HEK293 (cell line): Measurements from ENCODE around the gene PLOD3.

ENCODE experiments used
- EGR2 ChIP-seq: fragments of 450-650 bp; formaldehyde crosslinking; IDR thresholded peaks from 2 replicates; pipeline ENCODE4 v1.5.1; 2016; ENCODE audit warnings: low read depth, missing biosample characterization, missing genetic modification characterization
- KLF1 ChIP-seq: fragments of 450-650 bp; formaldehyde crosslinking; IDR thresholded peaks from 2 replicates; pipeline ENCODE4 v1.5.1; 2016; ENCODE audit warnings: missing biosample characterization, missing genetic modification characterization
- KLF10 ChIP-seq: fragments of 450-650 bp; IDR thresholded peaks from 2 replicates; pipeline ENCODE4 v1.5.1; 2018; ENCODE audit warnings: missing biosample characterization, mild to moderate bottlenecking, missing genetic modification characterization
- KLF16 ChIP-seq: fragments of 450-650 bp; formaldehyde crosslinking; IDR thresholded peaks from 2 replicates; pipeline ENCODE4 v1.5.1; 2017; ENCODE audit warnings: missing biosample characterization, missing genetic modification characterization
- KLF17 ChIP-seq: fragments of 450-650 bp; formaldehyde crosslinking; IDR thresholded peaks from 2 replicates; pipeline ENCODE4 v1.5.1; 2016; ENCODE audit warnings: missing biosample characterization, missing genetic modification characterization
- KLF9 ChIP-seq: fragments of 450-650 bp; formaldehyde crosslinking; IDR thresholded peaks from 2 replicates; pipeline ENCODE4 v1.5.1; 2016; ENCODE audit warnings: missing biosample characterization, missing genetic modification characterization, low read depth
- RBAK ChIP-seq: fragments of 450-650 bp; formaldehyde crosslinking; IDR thresholded peaks from 2 replicates; pipeline ENCODE4 v1.5.1; 2016; ENCODE audit warnings: missing biosample characterization, missing genetic modification characterization
- SP2 ChIP-seq: fragments of 450-650 bp; formaldehyde crosslinking; IDR thresholded peaks from 2 replicates; pipeline ENCODE4 v1.5.1; 2016; ENCODE audit warnings: missing biosample characterization, missing genetic modification characterization
- SP3 ChIP-seq: fragments of 450-650 bp; formaldehyde crosslinking; IDR thresholded peaks from 2 replicates; pipeline ENCODE4 v1.5.1; 2016; ENCODE audit warnings: missing biosample characterization, missing genetic modification characterization
- WT1 ChIP-seq: fragments of 450-650 bp; formaldehyde crosslinking; IDR thresholded peaks from 2 replicates; pipeline ENCODE4 v1.5.1; 2016; ENCODE audit warnings: missing biosample characterization, missing genetic modification characterization
- ZBTB21 ChIP-seq: fragments of 450-650 bp; formaldehyde crosslinking; IDR thresholded peaks from 2 replicates; pipeline ENCODE4 v1.5.1; 2017; ENCODE audit warnings: missing biosample characterization, missing genetic modification characterization
- ZBTB48 ChIP-seq: fragments of 450-650 bp; formaldehyde crosslinking; IDR thresholded peaks from 2 replicates; pipeline ENCODE4 v1.5.1; 2016; ENCODE audit warnings: missing biosample characterization, missing genetic modification characterization
- ZBTB6 ChIP-seq: fragments of 450-650 bp; formaldehyde crosslinking; IDR thresholded peaks from 2 replicates; pipeline ENCODE4 v1.5.1; 2017; ENCODE audit warnings: missing biosample characterization, missing genetic modification characterization
- ZEB2 ChIP-seq: fragments of 450-650 bp; formaldehyde crosslinking; IDR thresholded peaks from 2 replicates; pipeline ENCODE4 v1.5.1; 2016; ENCODE audit warnings: missing biosample characterization, missing genetic modification characterization
- ZFP3 ChIP-seq: fragments of 450-650 bp; formaldehyde crosslinking; IDR thresholded peaks from 2 replicates; pipeline ENCODE4 v1.5.1; 2016; ENCODE audit warnings: low read depth, missing biosample characterization, missing genetic modification characterization
- ZNF112 ChIP-seq: fragments of 450-650 bp; formaldehyde crosslinking; IDR thresholded peaks from 2 replicates; pipeline ENCODE4 v1.5.0; 2017; ENCODE audit warnings: missing biosample characterization, missing genetic modification characterization
- ZNF24 ChIP-seq: fragments of 450-650 bp; formaldehyde crosslinking; IDR thresholded peaks from 2 replicates; pipeline ENCODE4 v1.5.1; 2016; ENCODE audit warnings: missing biosample characterization, missing genetic modification characterization
- ZNF324 ChIP-seq: fragments of 450-650 bp; formaldehyde crosslinking; IDR thresholded peaks from 2 replicates; pipeline ENCODE4 v1.5.1; 2016; ENCODE audit warnings: missing biosample characterization, missing genetic modification characterization
- ZNF335 ChIP-seq: fragments of 450-650 bp; formaldehyde crosslinking; conservative IDR thresholded peaks from 2 replicates; pipeline ENCODE4 v1.5.1; 2016; ENCODE audit warnings: missing biosample characterization, missing genetic modification characterization
- ZNF366 ChIP-seq: fragments of 450-650 bp; formaldehyde crosslinking; conservative IDR thresholded peaks from 2 replicates; pipeline ENCODE4 v1.5.1; 2016; ENCODE audit warnings: missing biosample characterization, missing genetic modification characterization
- ZNF426 ChIP-seq: fragments of 450-650 bp; formaldehyde crosslinking; IDR thresholded peaks from 2 replicates; pipeline ENCODE4 v1.5.1; 2017; ENCODE audit warnings: missing biosample characterization, missing genetic modification characterization, mild to moderate bottlenecking, inconsistent platforms, moderate library complexity
- ZNF473 ChIP-seq: fragments of 450-650 bp; formaldehyde crosslinking; IDR thresholded peaks from 2 replicates; pipeline ENCODE4 v1.5.1; 2017; ENCODE audit warnings: missing biosample characterization, missing genetic modification characterization
- ZNF549 ChIP-seq: fragments of 450-650 bp; IDR thresholded peaks from 2 replicates; pipeline ENCODE4 v1.5.1; 2018; ENCODE audit warnings: missing biosample characterization, missing genetic modification characterization, mild to moderate bottlenecking, inconsistent platforms, moderate library complexity
- ZNF629 ChIP-seq: fragments of 450-650 bp; formaldehyde crosslinking; IDR thresholded peaks from 2 replicates; pipeline ENCODE4 v1.5.1; 2017; ENCODE audit warnings: missing biosample characterization, missing genetic modification characterization
- ZNF843 ChIP-seq: fragments of 450-650 bp; formaldehyde crosslinking; IDR thresholded peaks from 2 replicates; pipeline ENCODE4 v1.5.1; 2016; ENCODE audit warnings: missing biosample characterization, missing genetic modification characterization
- ZSCAN5A ChIP-seq: fragments of 450-650 bp; formaldehyde crosslinking; IDR thresholded peaks from 2 replicates; pipeline ENCODE4 v1.5.1; 2016; ENCODE audit warnings: missing biosample characterization, missing genetic modification characterization
- TF ChIP-seq, protein P1 (sequence below): fragments of 450-650 bp; formaldehyde crosslinking; IDR thresholded peaks from 2 replicates; pipeline ENCODE4 v1.5.1; 2016; ENCODE audit warnings: missing biosample characterization, missing genetic modification characterization
- TF ChIP-seq, protein P2 (sequence below): fragments of 450-650 bp; formaldehyde crosslinking; IDR thresholded peaks from 2 replicates; pipeline ENCODE4 v1.5.1; 2016; ENCODE audit warnings: missing biosample characterization, missing genetic modification characterization
- TF ChIP-seq, protein P3 (sequence below): fragments of 450-650 bp; formaldehyde crosslinking; IDR thresholded peaks from 2 replicates; pipeline ENCODE4 v1.5.1; 2017; ENCODE audit warnings: missing biosample characterization, mild to moderate bottlenecking, missing genetic modification characterization, moderate library complexity

The PLOD3 gene

DNA sequence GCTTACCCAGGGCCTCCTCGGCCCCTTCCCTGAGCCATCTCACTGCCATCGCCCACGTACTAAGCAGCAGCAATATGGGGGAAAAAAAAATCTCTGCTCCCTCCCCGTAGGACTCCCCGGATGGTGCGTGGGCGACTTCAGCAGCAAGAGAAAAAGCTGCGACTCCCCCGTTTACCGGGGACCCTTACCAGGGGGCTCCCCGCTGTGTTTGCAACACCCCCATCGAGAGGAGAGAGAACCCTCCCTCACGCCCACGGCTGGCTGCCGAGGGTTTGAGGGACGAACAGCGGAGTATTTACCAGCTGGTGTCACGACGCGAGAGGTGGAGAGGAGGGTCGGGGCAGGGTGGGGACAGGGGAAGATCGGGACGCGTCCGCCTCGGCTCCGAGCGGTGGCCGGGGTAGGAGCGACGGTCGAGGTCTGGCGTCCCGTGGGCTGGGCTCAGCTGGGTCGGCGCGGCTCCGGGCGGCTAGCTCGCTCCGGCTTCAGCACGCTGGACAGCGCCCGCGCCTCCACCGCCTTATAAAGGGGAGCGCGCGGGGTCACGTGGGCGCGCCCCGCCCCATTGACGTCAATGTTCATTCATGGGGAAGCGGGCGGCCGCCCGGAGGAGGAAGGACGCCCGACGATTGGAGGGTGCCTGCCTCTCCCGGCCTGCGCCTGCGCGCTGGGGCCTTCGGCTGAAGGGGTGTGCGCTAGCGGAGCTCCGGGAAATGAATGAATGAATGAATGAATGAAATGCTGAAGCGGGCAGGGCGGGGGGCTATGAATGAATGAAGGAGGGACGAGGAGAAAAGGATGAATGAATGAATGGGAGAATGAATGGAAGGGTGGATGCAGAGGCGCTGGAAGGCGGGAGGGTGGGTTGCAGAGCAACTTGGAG is 52.1 kb downstream of the PLOD3 start, which contains the start of gene VGF (continued):
- TF ChIP-seq ZEB2 (tag by site-specific recombination): peak; percentile 52; the same call in 1 of the 2 replicates
- TF ChIP-seq ZNF843 (tag by site-specific recombination): peak; percentile 47
- TF ChIP-seq SP3 (tag by site-specific recombination): peak; percentile 91
- TF ChIP-seq KLF17 (tag by site-specific recombination): peak; percentile 82
- TF ChIP-seq ZNF24 (tag by site-specific recombination): peak; percentile 100
- TF ChIP-seq KLF10 (tag by site-specific recombination): peak; percentile 97
- TF ChIP-seq ZSCAN5A: peak; percentile 40; the same call in 1 of the 2 replicates
- no peak for TF ChIP-seq ZNF549 (tag by site-specific recombination)
- TF ChIP-seq ZNF112 (tag by site-specific recombination): no peak
- peak; percentile 68 for TF ChIP-seq ZNF335
- TF ChIP-seq ZNF629 (tag by site-specific recombination): peak; percentile 92
- TF ChIP-seq, protein P1, sequence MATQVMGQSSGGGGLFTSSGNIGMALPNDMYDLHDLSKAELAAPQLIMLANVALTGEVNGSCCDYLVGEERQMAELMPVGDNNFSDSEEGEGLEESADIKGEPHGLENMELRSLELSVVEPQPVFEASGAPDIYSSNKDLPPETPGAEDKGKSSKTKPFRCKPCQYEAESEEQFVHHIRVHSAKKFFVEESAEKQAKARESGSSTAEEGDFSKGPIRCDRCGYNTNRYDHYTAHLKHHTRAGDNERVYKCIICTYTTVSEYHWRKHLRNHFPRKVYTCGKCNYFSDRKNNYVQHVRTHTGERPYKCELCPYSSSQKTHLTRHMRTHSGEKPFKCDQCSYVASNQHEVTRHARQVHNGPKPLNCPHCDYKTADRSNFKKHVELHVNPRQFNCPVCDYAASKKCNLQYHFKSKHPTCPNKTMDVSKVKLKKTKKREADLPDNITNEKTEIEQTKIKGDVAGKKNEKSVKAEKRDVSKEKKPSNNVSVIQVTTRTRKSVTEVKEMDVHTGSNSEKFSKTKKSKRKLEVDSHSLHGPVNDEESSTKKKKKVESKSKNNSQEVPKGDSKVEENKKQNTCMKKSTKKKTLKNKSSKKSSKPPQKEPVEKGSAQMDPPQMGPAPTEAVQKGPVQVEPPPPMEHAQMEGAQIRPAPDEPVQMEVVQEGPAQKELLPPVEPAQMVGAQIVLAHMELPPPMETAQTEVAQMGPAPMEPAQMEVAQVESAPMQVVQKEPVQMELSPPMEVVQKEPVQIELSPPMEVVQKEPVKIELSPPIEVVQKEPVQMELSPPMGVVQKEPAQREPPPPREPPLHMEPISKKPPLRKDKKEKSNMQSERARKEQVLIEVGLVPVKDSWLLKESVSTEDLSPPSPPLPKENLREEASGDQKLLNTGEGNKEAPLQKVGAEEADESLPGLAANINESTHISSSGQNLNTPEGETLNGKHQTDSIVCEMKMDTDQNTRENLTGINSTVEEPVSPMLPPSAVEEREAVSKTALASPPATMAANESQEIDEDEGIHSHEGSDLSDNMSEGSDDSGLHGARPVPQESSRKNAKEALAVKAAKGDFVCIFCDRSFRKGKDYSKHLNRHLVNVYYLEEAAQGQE (tag by site-specific recombination): peak; percentile 100
- peak; percentile 91 for TF ChIP-seq SP2
- peak; percentile 63; the same call in 1 of the 2 replicates for TF ChIP-seq ZBTB6 (tag by site-specific recombination)
- TF ChIP-seq, protein P2, sequence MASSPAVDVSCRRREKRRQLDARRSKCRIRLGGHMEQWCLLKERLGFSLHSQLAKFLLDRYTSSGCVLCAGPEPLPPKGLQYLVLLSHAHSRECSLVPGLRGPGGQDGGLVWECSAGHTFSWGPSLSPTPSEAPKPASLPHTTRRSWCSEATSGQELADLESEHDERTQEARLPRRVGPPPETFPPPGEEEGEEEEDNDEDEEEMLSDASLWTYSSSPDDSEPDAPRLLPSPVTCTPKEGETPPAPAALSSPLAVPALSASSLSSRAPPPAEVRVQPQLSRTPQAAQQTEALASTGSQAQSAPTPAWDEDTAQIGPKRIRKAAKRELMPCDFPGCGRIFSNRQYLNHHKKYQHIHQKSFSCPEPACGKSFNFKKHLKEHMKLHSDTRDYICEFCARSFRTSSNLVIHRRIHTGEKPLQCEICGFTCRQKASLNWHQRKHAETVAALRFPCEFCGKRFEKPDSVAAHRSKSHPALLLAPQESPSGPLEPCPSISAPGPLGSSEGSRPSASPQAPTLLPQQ (tag by site-specific recombination): peak; percentile 57
- no peak for TF ChIP-seq ZNF473 (tag by site-specific recombination)
- TF ChIP-seq WT1 (tag by site-specific recombination): peak; percentile 53; the same call in 1 of the 2 replicates
- TF ChIP-seq ZFP3 (tag by site-specific recombination): no peak
- peak; percentile 76; the same call in 1 of the 2 replicates for TF ChIP-seq ZNF324
- TF ChIP-seq ZNF366: peak; percentile 95
- no peak for TF ChIP-seq RBAK (tag by site-specific recombination)
- TF ChIP-seq ZNF426 (tag by site-specific recombination): no peak
- TF ChIP-seq KLF9 (tag by site-specific recombination): peak; percentile 94
- TF ChIP-seq KLF1 (tag by site-specific recombination): peak; percentile 93
- TF ChIP-seq, protein P3, sequence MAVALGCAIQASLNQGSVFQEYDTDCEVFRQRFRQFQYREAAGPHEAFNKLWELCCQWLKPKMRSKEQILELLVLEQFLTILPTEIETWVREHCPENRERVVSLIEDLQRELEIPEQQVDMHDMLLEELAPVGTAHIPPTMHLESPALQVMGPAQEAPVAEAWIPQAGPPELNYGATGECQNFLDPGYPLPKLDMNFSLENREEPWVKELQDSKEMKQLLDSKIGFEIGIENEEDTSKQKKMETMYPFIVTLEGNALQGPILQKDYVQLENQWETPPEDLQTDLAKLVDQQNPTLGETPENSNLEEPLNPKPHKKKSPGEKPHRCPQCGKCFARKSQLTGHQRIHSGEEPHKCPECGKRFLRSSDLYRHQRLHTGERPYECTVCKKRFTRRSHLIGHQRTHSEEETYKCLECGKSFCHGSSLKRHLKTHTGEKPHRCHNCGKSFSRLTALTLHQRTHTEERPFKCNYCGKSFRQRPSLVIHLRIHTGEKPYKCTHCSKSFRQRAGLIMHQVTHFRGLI (tag by site-specific recombination): peak; percentile 76
- peak; percentile 76; the same call in 1 of the 2 replicates for TF ChIP-seq ZBTB21
- peak; percentile 92 for TF ChIP-seq KLF16
- no peak for TF ChIP-seq ZBTB48 (tag by site-specific recombination)
- TF ChIP-seq EGR2: peak; percentile 82
